ENCODE results near the gene ATP9B.

ATP9B gene

GRCh38 chr18:79187532-79188277, 118.5 kb downstream of the ATP9B start:
- H3K4me3 ChIP-seq (ENCODE audit: low read length) = no peak overlapping the region
- no peak overlapping the region for H3K27ac ChIP-seq (ENCODE audit: low read length)
- H3K4me1 ChIP-seq (ENCODE audit: control insufficient read depth, low read depth, low read length) = peaks cover 19% of the 10 kb centered on the region
- H3K9me3 ChIP-seq (ENCODE audit: control insufficient read depth, low read depth, low read length) = no peaks in the 10 kb centered on the region
- H3K9ac ChIP-seq (ENCODE audit: low read length) = no peak overlapping the region
- no peaks in the 10 kb centered on the region for H3K27me3 ChIP-seq (ENCODE audit: control insufficient read depth, insufficient read depth, low read length)
- no peaks in the 10 kb centered on the region for H3K36me3 ChIP-seq (ENCODE audit: control insufficient read depth, low read depth, low read length)

DNA sequence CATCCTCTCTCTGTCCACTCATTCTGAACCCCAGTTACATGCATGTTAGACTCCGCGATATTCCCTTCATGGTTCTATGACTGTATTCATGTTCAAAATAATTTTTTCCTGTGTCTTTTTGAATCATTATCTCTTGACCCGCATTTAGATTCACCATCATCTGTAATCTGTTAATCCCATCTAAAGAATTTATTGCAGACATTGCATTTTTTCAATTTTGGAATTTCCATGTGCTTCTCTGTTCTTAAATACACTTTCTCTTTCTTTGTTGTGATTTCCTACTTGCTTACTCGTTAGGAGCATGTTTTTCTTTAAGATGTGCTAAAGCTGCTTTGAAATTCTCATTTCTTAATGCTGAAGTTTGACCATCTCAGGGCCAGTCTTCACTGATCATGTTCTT, 122.2 kb downstream of the ATP9B start:
- H3K9ac ChIP-seq (ENCODE audit: low read length) = no peak overlapping the region
- H3K27ac ChIP-seq (ENCODE audit: low read length) = no peak overlapping the region
- peaks cover 8% of the 10 kb centered on the region for H3K36me3 ChIP-seq (ENCODE audit: control insufficient read depth, low read depth, low read length)
- H3K4me1 ChIP-seq (ENCODE audit: control insufficient read depth, low read depth, low read length) = peaks cover 10% of the 10 kb centered on the region
- no peaks in the 10 kb centered on the region for H3K9me3 ChIP-seq (ENCODE audit: control insufficient read depth, low read depth, low read length)
- H3K27me3 ChIP-seq (ENCODE audit: control insufficient read depth, insufficient read depth, low read length) = no peaks in the 10 kb centered on the region
- no peak overlapping the region for H3K4me3 ChIP-seq (ENCODE audit: low read length)

- Histone ChIP-seq H3K36me3 (ENCODE audit: control insufficient read depth, low read depth, low read length) (peaks cover 8% of the 10 kb centered on the region), H3K4me1 (ENCODE audit: control insufficient read depth, low read depth, low read length) (peaks cover 10% of the 10 kb centered on the region)
These were observed 122.8 kb downstream of the ATP9B start for GRCh38 chr18:79191956-79192355.

DNA sequence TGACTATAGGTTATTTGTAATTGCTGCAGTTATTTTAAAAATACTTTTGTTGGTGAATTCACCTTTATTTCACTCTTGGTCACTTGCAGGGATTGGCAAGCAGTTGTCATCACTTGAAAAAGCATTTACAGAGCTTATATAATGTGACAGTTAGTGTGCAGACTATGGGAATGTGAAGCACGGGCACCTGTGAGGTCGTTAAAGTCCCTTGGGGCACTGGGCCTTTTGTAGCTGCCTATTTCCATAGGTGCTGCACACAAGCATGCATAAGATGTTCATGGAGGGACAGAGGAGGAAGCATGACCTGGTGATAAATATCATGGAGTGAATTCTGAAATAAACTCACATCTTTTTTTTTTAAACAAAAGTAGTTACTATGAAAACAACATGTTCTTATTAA, 124.6 kb downstream of the ATP9B start:
- H3K27me3 ChIP-seq (ENCODE audit: control insufficient read depth, insufficient read depth, low read length) = no peaks in the 10 kb centered on the region
- H3K27ac ChIP-seq (ENCODE audit: low read length) = no peak overlapping the region
- H3K4me3 ChIP-seq (ENCODE audit: low read length) = no peak overlapping the region
- no peaks in the 10 kb centered on the region for H3K9me3 ChIP-seq (ENCODE audit: control insufficient read depth, low read depth, low read length)
- H3K4me1 ChIP-seq (ENCODE audit: control insufficient read depth, low read depth, low read length) = no peaks in the 10 kb centered on the region
- no peak overlapping the region for H3K9ac ChIP-seq (ENCODE audit: low read length)
- peaks cover 8% of the 10 kb centered on the region for H3K36me3 ChIP-seq (ENCODE audit: control insufficient read depth, low read depth, low read length)

More at GRCh38 chr18:79191956-79192355, 122.8 kb downstream of the ATP9B start:
- Histone ChIP-seq H3K9me3 (ENCODE audit: control insufficient read depth, low read depth, low read length) (no peaks in the 10 kb centered on the region), H3K27ac (ENCODE audit: low read length) (no peak overlapping the region), H3K4me3 (ENCODE audit: low read length) (no peak overlapping the region), H3K9ac (ENCODE audit: low read length) (no peak overlapping the region), H3K27me3 (ENCODE audit: control insufficient read depth, insufficient read depth, low read length) (no peaks in the 10 kb centered on the region)

- no peaks in the 10 kb centered on the region for H3K27me3 ChIP-seq (ENCODE audit: control insufficient read depth, insufficient read depth, low read length)
These were observed 126.8 kb downstream of the ATP9B start for GRCh38 chr18:79195716-79196683.

GRCh38 chr18:79197531-79197930, 128.3 kb downstream of the ATP9B start:
- Histone ChIP-seq H3K4me3 (ENCODE audit: low read length) (no peak overlapping the region), H3K27me3 (ENCODE audit: control insufficient read depth, insufficient read depth, low read length) (no peaks in the 10 kb centered on the region), H3K4me1 (ENCODE audit: control insufficient read depth, low read depth, low read length) (no peaks in the 10 kb centered on the region), H3K27ac (ENCODE audit: low read length) (no peak overlapping the region), H3K9ac (ENCODE audit: low read length) (no peak overlapping the region), H3K9me3 (ENCODE audit: control insufficient read depth, low read depth, low read length) (no peaks in the 10 kb centered on the region), H3K36me3 (ENCODE audit: control insufficient read depth, low read depth, low read length) (peaks cover 8% of the 10 kb centered on the region)

More at GRCh38 chr18:79195716-79196683, 126.8 kb downstream of the ATP9B start:
- Histone ChIP-seq H3K9ac (ENCODE audit: low read length) (no peak overlapping the region), H3K4me1 (ENCODE audit: control insufficient read depth, low read depth, low read length) (no peaks in the 10 kb centered on the region), H3K27ac (ENCODE audit: low read length) (no peak overlapping the region), H3K4me3 (ENCODE audit: low read length) (no peak overlapping the region), H3K9me3 (ENCODE audit: control insufficient read depth, low read depth, low read length) (no peaks in the 10 kb centered on the region), H3K36me3 (ENCODE audit: control insufficient read depth, low read depth, low read length) (peaks cover 8% of the 10 kb centered on the region)

- Histone ChIP-seq H3K36me3 (ENCODE audit: control insufficient read depth, low read depth, low read length) (no peaks in the 10 kb centered on the region), H3K9me3 (ENCODE audit: control insufficient read depth, low read depth, low read length) (no peaks in the 10 kb centered on the region), H3K4me3 (ENCODE audit: low read length) (no peak overlapping the region), H3K27me3 (ENCODE audit: control insufficient read depth, insufficient read depth, low read length) (no peaks in the 10 kb centered on the region), H3K9ac (ENCODE audit: low read length) (no peak overlapping the region), H3K27ac (ENCODE audit: low read length) (no peak overlapping the region), H3K4me1 (ENCODE audit: control insufficient read depth, low read depth, low read length) (no peaks in the 10 kb centered on the region)
These were observed 130.6 kb downstream of the ATP9B start for GRCh38 chr18:79199691-79200374.

GRCh38 chr18:79200546-79201268, 131.5 kb downstream of the ATP9B start:
- Histone ChIP-seq H3K9ac (ENCODE audit: low read length) (no peak overlapping the region), H3K9me3 (ENCODE audit: control insufficient read depth, low read depth, low read length) (no peaks in the 10 kb centered on the region), H3K4me3 (ENCODE audit: low read length) (no peak overlapping the region), H3K4me1 (ENCODE audit: control insufficient read depth, low read depth, low read length) (no peaks in the 10 kb centered on the region), H3K36me3 (ENCODE audit: control insufficient read depth, low read depth, low read length) (no peaks in the 10 kb centered on the region), H3K27ac (ENCODE audit: low read length) (no peak overlapping the region), H3K27me3 (ENCODE audit: control insufficient read depth, insufficient read depth, low read length) (no peaks in the 10 kb centered on the region)

- Histone ChIP-seq H3K4me1 (ENCODE audit: control insufficient read depth, low read depth, low read length) (no peaks in the 10 kb centered on the region), H3K9me3 (ENCODE audit: control insufficient read depth, low read depth, low read length) (no peaks in the 10 kb centered on the region), H3K27ac (ENCODE audit: low read length) (no peak overlapping the region), H3K36me3 (ENCODE audit: control insufficient read depth, low read depth, low read length) (peaks cover 6% of the 10 kb centered on the region), H3K4me3 (ENCODE audit: low read length) (no peak overlapping the region), H3K27me3 (ENCODE audit: control insufficient read depth, insufficient read depth, low read length) (no peaks in the 10 kb centered on the region), H3K9ac (ENCODE audit: low read length) (no peak overlapping the region)
These were observed 133.9 kb downstream of the ATP9B start for GRCh38 chr18:79203017-79203605.

- no peaks in the 10 kb centered on the region for H3K27me3 ChIP-seq (ENCODE audit: control insufficient read depth, insufficient read depth, low read length)
- no peaks in the 10 kb centered on the region for H3K4me1 ChIP-seq (ENCODE audit: control insufficient read depth, low read depth, low read length)
- no peak overlapping the region for H3K27ac ChIP-seq (ENCODE audit: low read length)
- no peak overlapping the region for H3K4me3 ChIP-seq (ENCODE audit: low read length)
- no peak overlapping the region for H3K9ac ChIP-seq (ENCODE audit: low read length)
- H3K9me3 ChIP-seq (ENCODE audit: control insufficient read depth, low read depth, low read length) = no peaks in the 10 kb centered on the region
- H3K36me3 ChIP-seq (ENCODE audit: control insufficient read depth, low read depth, low read length) = peaks cover 6% of the 10 kb centered on the region
These were observed 136.0 kb downstream of the ATP9B start for GRCh38 chr18:79204889-79205807.
